OCI-LY7 (cell line): ENCODE data around the gene UQCC3. TPM values are rescaled to one million over a fixed set of nuclear protein-coding genes. Genes with fewer than 3 reads are reported as not detected.

Source experiments
- BruUV-seq: library from RNA; stranded (reverse); fragments of 400-500 nt; replicated peaks from 2 replicates; lab custom pipeline; 2021; lab: Mats Ljungman, UMichigan
- CTCF ChIA-PET: fragments of 300-600 bp; sonication (Branson Sonifier 250); formaldehyde crosslinking; loops from one replicate; lab custom pipeline; 2022; ENCODE audit warnings: antibody characterized with exemption; ENCODE audit not compliant: unreplicated experiment; lab: Charles Lee
- POLR2A ChIA-PET: fragments of 300-600 bp; sonication (Branson Sonifier 250); formaldehyde crosslinking; loops from one replicate; lab custom pipeline; 2022; ENCODE audit warnings: antibody characterized with exemption; lab: Charles Lee
- DNase-seq: peaks from one replicate; pipeline ENCODE4 v3.0.0-alpha.2; 2015; ENCODE audit warnings: low spot score
- H2AFZ ChIP-seq: fragments of 200-600 bp; sonication (generic), shearing (Covaris generic); 2 replicates; pipeline ENCODE4 v1.6.1; 2014; ENCODE audit warnings: mild to moderate bottlenecking, antibody characterized with exemption, low read length, moderate library complexity
- H3K27ac ChIP-seq: fragments of 200-600 bp; sonication (generic); 2 replicates; pipeline ENCODE4 v1.5.1; 2014; ENCODE audit warnings: mixed run types, low read depth, mild to moderate bottlenecking, moderate library complexity, low read length, inconsistent platforms; ENCODE audit not compliant: poor library complexity, severe bottlenecking
- H3K36me3 ChIP-seq: fragments of 200-600 bp; sonication (generic); 2 replicates; pipeline ENCODE4 v1.6.1; 2014; ENCODE audit warnings: mild to moderate bottlenecking, antibody characterized with exemption, low read length, moderate library complexity, mixed read lengths; ENCODE audit not compliant: insufficient read depth
- H3K4me1 ChIP-seq: fragments of 200-600 bp; sonication (generic); 2 replicates; pipeline ENCODE4 v1.5.1; 2014; ENCODE audit warnings: mild to moderate bottlenecking, low read length; ENCODE audit not compliant: insufficient read depth, poor library complexity, severe bottlenecking
- H3K4me2 ChIP-seq: fragments of 200-600 bp; sonication (generic); 2 replicates; pipeline ENCODE4 v1.6.1; 2014; ENCODE audit warnings: mild to moderate bottlenecking, low read length
- H3K4me3 ChIP-seq: fragments of 200-600 bp; sonication (generic); 2 replicates; pipeline ENCODE4 v1.5.1; 2014; ENCODE audit warnings: mild to moderate bottlenecking, low read depth, low read length; ENCODE audit not compliant: poor library complexity, severe bottlenecking
- H3K79me2 ChIP-seq: fragments of 200-600 bp; sonication (generic); 2 replicates; pipeline ENCODE4 v1.6.1; 2016; ENCODE audit warnings: low read depth, mild to moderate bottlenecking, low read length, moderate library complexity, mixed read lengths; ENCODE audit not compliant: insufficient read depth
- H3K9me2 ChIP-seq: fragments of 200-600 bp; sonication (generic); 2 replicates; pipeline ENCODE4 v1.6.1; 2016; ENCODE audit warnings: mild to moderate bottlenecking, low read length, mixed read lengths; ENCODE audit not compliant: insufficient read depth
- H3K9me3 ChIP-seq: fragments of 200-600 bp; sonication (generic); 2 replicates; pipeline ENCODE4 v1.6.1; 2014; ENCODE audit warnings: mild to moderate bottlenecking, mixed run types, low read length, mixed read lengths
- H4K20me1 ChIP-seq: fragments of 200-600 bp; sonication (generic); 2 replicates; pipeline ENCODE4 v1.6.1; 2014; ENCODE audit warnings: mild to moderate bottlenecking, antibody characterized with exemption, low read length, moderate library complexity, mixed read lengths; ENCODE audit not compliant: insufficient read depth
- CTCF ChIP-seq: fragments of 200-600 bp; sonication (generic); conservative IDR thresholded peaks from 2 replicates; pipeline ENCODE4 v1.5.1; 2014; ENCODE audit warnings: mild to moderate bottlenecking, antibody characterized with exemption, low read length, moderate library complexity, mixed read lengths
- EZH2phosphoT487 ChIP-seq: fragments of 200-600 bp; sonication (generic); IDR thresholded peaks from 2 replicates; pipeline ENCODE4 v1.6.1; 2018; ENCODE audit warnings: low read depth, borderline replicate concordance, mild to moderate bottlenecking, mixed run types, antibody characterized with exemption, low read length, moderate library complexity, mixed read lengths
- intact Hi-C: fragments of 100-400 bp; cut with micrococcal nuclease; formaldehyde crosslinking; loops from one replicate; pipeline ENCODE4 v1.10.0; 2022; ENCODE audit not compliant: unreplicated experiment
- total RNA-seq, 2 experiments: library from RNA; depleted of rRNA in 1 of 2; stranded (reverse); fragments of >200 nt in 1 of 2; shearing (Covaris generic) in 1 of 2; gene quantifications; 2 replicates each; pipeline ENCODE4 v1.2.3, GENCODE V29; 2014 to 2022

The UQCC3 gene
- total RNA-seq, 2 experiments from 2014 or later: 15.5 to 40.0 TPM

- Histone ChIP-seq H2AFZ (no peak overlapping the region), H3K4me2 (no peak overlapping the region), H4K20me1 (no peaks in the 10 kb centered on the region), H3K4me1 (no peaks in the 10 kb centered on the region), H3K79me2 (no peaks in the 10 kb centered on the region), H3K27ac (no peak overlapping the region), H3K36me3 (peaks cover 35% of the 10 kb centered on the region), H3K4me3 (no peak overlapping the region), H3K9me2 (no peaks in the 10 kb centered on the region), H3K9me3 (no peaks in the 10 kb centered on the region)
- BruUV-seq: no TSS peak
- DNase-seq: no peak
- ChIA-PET CTCF (no interaction called here), POLR2A (interaction anchor here (1.9 kb wide), 1 partner anchor 40 kb away, joined by 4 read pairs; the partner anchor contains the start of gene HNRNPUL2)
- intact Hi-C loops: no loop called here
- TF ChIP-seq EZH2phosphoT487 (no peak), CTCF (no peak)
Measured at GRCh38 chr11:62687508-62688396, 16.3 kb downstream of the UQCC3 start.

- no peak overlapping the region for H2AFZ ChIP-seq
- no peaks in the 10 kb centered on the region for H3K9me2 ChIP-seq
- intact Hi-C loops: no loop called here
- H3K27ac ChIP-seq: no peak overlapping the region
- no peaks in the 10 kb centered on the region for H3K4me1 ChIP-seq
- no TSS peak for BruUV-seq
- no peak for DNase-seq
- no peaks in the 10 kb centered on the region for H3K9me3 ChIP-seq
- no peak overlapping the region for H3K4me2 ChIP-seq
- no peaks in the 10 kb centered on the region for H3K79me2 ChIP-seq
- ChIA-PET POLR2A (interaction anchor here (1.2 to 1.9 kb wide), 2 partner anchors 11 to 39 kb away, joined by 3 to 4 read pairs; partner anchors contain the start of gene HNRNPUL2), CTCF (no interaction called here)
- no peaks in the 10 kb centered on the region for H4K20me1 ChIP-seq
- peaks cover 42% of the 10 kb centered on the region for H3K36me3 ChIP-seq
- no peak overlapping the region for H3K4me3 ChIP-seq
- TF ChIP-seq EZH2phosphoT487: no peak
- no peak for TF ChIP-seq CTCF
Measured at GRCh38 chr11:62688491-62688890, 17.0 kb downstream of the UQCC3 start.
